Measurements from ENCODE around the gene EFS. TPM values are rescaled to one million over a fixed set of nuclear protein-coding genes. Genes with fewer than 3 reads are reported as not detected.
"Not testable (repeated sequence)": the region's sequence is repeated elsewhere in the genome, so short reads cannot be mapped to it uniquely, and the experiment has no call there.

EFS gene
- total and polyA plus RNA-seq, 2 donors from 2014 or later = 5.5 to 5.6 TPM

DNA sequence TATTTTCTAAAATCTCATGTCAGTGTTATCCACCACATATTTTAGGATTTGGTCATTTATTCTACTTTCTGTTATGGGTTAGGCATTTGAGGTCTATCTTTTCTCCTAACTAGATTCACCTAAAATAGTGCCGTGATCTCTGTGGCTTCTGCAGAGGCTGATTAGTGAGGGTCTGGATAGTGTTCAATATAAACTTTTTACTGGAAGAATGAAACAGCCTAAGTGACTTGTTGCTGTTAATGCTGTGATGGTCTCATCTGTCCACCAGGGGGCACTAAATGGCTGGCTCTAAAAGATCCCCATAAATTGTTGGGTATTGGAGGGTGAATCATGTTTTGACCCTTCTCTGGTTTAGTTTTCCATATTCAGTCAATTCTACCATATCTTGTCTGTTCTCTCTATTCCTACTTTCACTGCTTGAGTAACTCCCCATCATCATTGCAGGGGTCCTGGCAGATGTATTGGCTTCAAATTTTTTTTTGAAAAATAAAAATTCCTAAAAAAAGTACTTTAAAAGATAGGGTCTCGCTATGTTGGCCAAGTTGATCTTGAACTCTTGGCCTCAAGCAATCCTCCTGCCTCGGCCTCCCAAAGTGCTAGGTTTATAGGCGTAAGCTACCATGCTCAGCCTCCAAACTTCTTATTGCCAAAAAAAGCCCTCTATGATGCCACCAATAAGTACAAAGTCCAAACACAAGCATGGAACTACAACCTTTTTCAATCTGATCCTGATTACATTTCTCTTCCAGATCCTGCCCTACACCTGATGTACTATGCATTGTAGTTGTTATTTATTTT lies 36.8 kb downstream of the EFS start:
- intact Hi-C loops (cut with DNase I) = no loop called here
- Histone ChIP-seq H3K27me3 (ENCODE audit: control insufficient read depth, insufficient read depth, low read length) (no peaks in the 10 kb centered on the region), H3K4me3 (ENCODE audit: low read length in 3 of 3) (no peak overlapping the region), H3K27ac (ENCODE audit: low read depth in 2 of 2, low read length in 2 of 2) (no peak overlapping the region), H3K9ac (ENCODE audit: low read length in 3 of 3) (peak overlapping the region in 1 of 3 donors; percentile 23), H3K9me3 (ENCODE audit: control insufficient read depth in 2 of 3, insufficient read depth in 1 of 3, low read length in 3 of 3) (no peaks in the 10 kb centered on the region), H3K36me3 (ENCODE audit: control insufficient read depth in 2 of 3, insufficient read depth in 3 of 3, low read length in 3 of 3) (peaks cover 9 to 19% (median 10%) of the 10 kb centered on the region in 3 donors), H3K4me1 (ENCODE audit: control insufficient read depth in 2 of 3, insufficient read depth in 2 of 3, low read depth in 1 of 3, low read length in 3 of 3) (peaks cover under 1 to 7% (median 3%) of the 10 kb centered on the region in 3 donors)
- no peak for FAIRE-seq
- DNase-seq = peak in 4 of 5 donors; percentile 77 to 90 (median 81)
- TF ChIP-seq, protein P1, sequence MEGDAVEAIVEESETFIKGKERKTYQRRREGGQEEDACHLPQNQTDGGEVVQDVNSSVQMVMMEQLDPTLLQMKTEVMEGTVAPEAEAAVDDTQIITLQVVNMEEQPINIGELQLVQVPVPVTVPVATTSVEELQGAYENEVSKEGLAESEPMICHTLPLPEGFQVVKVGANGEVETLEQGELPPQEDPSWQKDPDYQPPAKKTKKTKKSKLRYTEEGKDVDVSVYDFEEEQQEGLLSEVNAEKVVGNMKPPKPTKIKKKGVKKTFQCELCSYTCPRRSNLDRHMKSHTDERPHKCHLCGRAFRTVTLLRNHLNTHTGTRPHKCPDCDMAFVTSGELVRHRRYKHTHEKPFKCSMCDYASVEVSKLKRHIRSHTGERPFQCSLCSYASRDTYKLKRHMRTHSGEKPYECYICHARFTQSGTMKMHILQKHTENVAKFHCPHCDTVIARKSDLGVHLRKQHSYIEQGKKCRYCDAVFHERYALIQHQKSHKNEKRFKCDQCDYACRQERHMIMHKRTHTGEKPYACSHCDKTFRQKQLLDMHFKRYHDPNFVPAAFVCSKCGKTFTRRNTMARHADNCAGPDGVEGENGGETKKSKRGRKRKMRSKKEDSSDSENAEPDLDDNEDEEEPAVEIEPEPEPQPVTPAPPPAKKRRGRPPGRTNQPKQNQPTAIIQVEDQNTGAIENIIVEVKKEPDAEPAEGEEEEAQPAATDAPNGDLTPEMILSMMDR (IDR thresholded peaks at IDR 0.05; ENCODE audit: borderline replicate concordance, extremely low read depth, insufficient read depth) = peak; percentile 77

DNA sequence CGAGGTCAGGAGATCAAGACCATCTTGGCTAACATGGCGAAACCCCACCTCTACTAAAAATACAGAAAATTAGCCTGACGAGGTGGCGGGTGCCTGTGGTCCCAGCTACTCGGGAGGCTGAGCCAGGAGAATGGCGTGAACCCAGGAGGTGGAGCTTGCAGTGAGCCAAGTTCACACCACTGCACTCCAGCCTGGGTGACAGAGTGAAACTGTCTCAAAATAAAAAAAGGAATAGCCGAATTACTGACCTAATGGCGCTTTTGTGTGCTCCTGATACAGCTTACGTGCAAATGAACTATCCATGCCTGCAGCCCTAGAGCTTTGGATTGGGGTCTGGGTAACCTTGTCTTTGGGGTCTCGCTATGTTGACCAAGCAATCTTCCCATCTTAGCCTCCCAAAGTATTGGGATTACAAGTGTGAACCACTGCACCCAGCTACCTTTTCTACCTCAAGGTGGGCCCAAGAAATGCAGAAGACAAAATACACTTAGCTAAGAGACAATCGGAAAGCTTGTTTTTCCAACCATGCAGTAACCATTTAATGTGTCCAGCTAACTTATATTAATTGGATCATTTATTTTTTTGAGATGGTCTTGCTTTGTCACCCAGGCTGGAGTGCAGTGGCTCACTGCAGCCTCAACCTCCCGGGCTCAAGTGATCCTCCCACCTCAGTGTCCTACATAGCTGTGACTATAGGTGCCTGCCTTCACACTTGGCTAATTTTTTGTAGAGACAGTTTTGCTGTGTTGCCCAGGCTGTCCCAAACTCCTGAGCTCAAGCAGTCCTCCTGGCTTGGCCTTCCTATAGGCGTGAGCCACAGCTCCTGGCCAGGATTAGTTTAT lies 38.3 kb downstream of the EFS start:
- Histone ChIP-seq H3K4me1 (ENCODE audit: control insufficient read depth in 2 of 3, insufficient read depth in 2 of 3, low read depth in 1 of 3, low read length in 3 of 3) (peaks cover 3 to 19% (median 11%) of the 10 kb centered on the region in 3 donors), H3K27ac (ENCODE audit: low read depth in 2 of 2, low read length in 2 of 2) (no peak overlapping the region), H3K9me3 (ENCODE audit: control insufficient read depth in 2 of 3, insufficient read depth in 1 of 3, low read length in 3 of 3) (no peaks in the 10 kb centered on the region), H3K9ac (ENCODE audit: low read length in 3 of 3) (no peak overlapping the region), H3K27me3 (ENCODE audit: control insufficient read depth, insufficient read depth, low read length) (no peaks in the 10 kb centered on the region), H3K4me3 (ENCODE audit: low read length in 3 of 3) (no peak overlapping the region), H3K36me3 (ENCODE audit: control insufficient read depth in 2 of 3, insufficient read depth in 3 of 3, low read length in 3 of 3) (peaks cover 9 to 25% (median 10%) of the 10 kb centered on the region in 3 donors)
- FAIRE-seq (no peak), DNase-seq (no peak)
- intact Hi-C loops (cut with DNase I) = no loop called here
- TF ChIP-seq, protein P1 (IDR thresholded peaks at IDR 0.05; ENCODE audit: borderline replicate concordance, extremely low read depth, insufficient read depth) = no peak

- intact Hi-C loops (cut with DNase I); FAIRE-seq: not testable (repeated sequence)
- peaks cover 9 to 25% (median 10%) of the 10 kb centered on the region in 3 donors for H3K36me3 ChIP-seq (ENCODE audit: control insufficient read depth in 2 of 3, insufficient read depth in 3 of 3, low read length in 3 of 3)
Observed at GRCh38 chr14:23325746-23326145, 39.2 kb downstream of the EFS start.

GRCh38 chr14:23324993-23325392 lies 40.0 kb downstream of the EFS start:
- Histone ChIP-seq H3K4me3 (ENCODE audit: low read length in 3 of 3) (no peak overlapping the region), H3K27me3 (ENCODE audit: control insufficient read depth, insufficient read depth, low read length) (no peaks in the 10 kb centered on the region), H3K9ac (ENCODE audit: low read length in 3 of 3) (no peak overlapping the region), H3K27ac (ENCODE audit: low read depth in 2 of 2, low read length in 2 of 2) (no peak overlapping the region), H3K4me1 (ENCODE audit: control insufficient read depth in 2 of 3, insufficient read depth in 2 of 3, low read depth in 1 of 3, low read length in 3 of 3) (peaks cover 3 to 19% (median 16%) of the 10 kb centered on the region in 3 donors), H3K36me3 (ENCODE audit: control insufficient read depth in 2 of 3, insufficient read depth in 3 of 3, low read length in 3 of 3) (peaks cover 9 to 25% (median 10%) of the 10 kb centered on the region in 3 donors), H3K9me3 (ENCODE audit: control insufficient read depth in 2 of 3, insufficient read depth in 1 of 3, low read length in 3 of 3) (no peaks in the 10 kb centered on the region)
- intact Hi-C loops (cut with DNase I) = no loop called here
- TF ChIP-seq, protein P1 (IDR thresholded peaks at IDR 0.05; ENCODE audit: borderline replicate concordance, extremely low read depth, insufficient read depth) = no peak
- DNase-seq (no peak), FAIRE-seq (no peak)

More at GRCh38 chr14:23325746-23326145, 39.2 kb downstream of the EFS start:
- H3K27me3 ChIP-seq (ENCODE audit: control insufficient read depth, insufficient read depth, low read length); H3K4me3 ChIP-seq (ENCODE audit: low read length in 3 of 3); H3K27ac ChIP-seq (ENCODE audit: low read depth in 2 of 2, low read length in 2 of 2); DNase-seq; H3K9ac ChIP-seq (ENCODE audit: low read length in 3 of 3); H3K9me3 ChIP-seq (ENCODE audit: control insufficient read depth in 2 of 3, insufficient read depth in 1 of 3, low read length in 3 of 3): not testable (repeated sequence)
- H3K4me1 ChIP-seq (ENCODE audit: control insufficient read depth in 2 of 3, insufficient read depth in 2 of 3, low read depth in 1 of 3, low read length in 3 of 3) = peaks cover 3 to 19% (median 11%) of the 10 kb centered on the region in 3 donors

All from kidney (tissue), 14 donors.